ENCODE results near the gene TSHR.
"Not testable (repeated sequence)": the region's sequence is repeated elsewhere in the genome, so short reads cannot be mapped to it uniquely, and the experiment has no call there.

Gene TSHR

GRCh38 chr14:80944861-80945617 is 10.4 kb upstream of the TSHR start:
- Histone ChIP-seq H3K9me3 (no peaks in the 10 kb centered on the region), H3K36me3 (no peaks in the 10 kb centered on the region), H3K4me1 (peaks cover 0 to 12% (median 6%) of the 10 kb centered on the region in 4 donors), H3K27me3 (peaks cover 0 to 27% of the 10 kb centered on the region in 2 donors), H3K4me3 (no peak overlapping the region), H3K27ac (no peak overlapping the region)
- no peak for TF ChIP-seq CTCF (IDR thresholded peaks at IDR 0.05)
- intact Hi-C loops (cut with DNase I; ENCODE audit: low total_unique reads) = no loop called here
- no peak for DNase-seq

DNA sequence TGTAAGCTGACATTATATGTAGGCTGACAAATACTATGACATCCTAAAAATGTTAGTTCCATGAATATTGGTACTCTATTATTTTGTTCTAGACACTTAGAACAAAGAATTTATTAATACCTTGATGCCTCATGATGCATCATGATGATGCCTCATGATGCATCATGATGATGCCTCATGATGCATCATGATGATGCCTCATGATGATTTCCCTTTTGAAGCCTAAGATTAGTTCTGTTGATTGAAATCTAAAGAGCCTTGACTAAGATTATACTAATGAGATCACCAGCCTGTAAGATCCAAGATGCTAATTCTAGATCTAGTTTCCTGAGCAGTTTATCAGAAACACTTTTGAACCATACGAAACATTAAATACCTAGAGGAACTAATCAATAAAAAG is 9.2 kb upstream of the TSHR start:
- DNase-seq = no peak
- intact Hi-C loops (cut with DNase I; ENCODE audit: low total_unique reads) = no loop called here
- Histone ChIP-seq H3K27ac (no peak overlapping the region), H3K4me1 (peaks cover 0 to 7% (median 1%) of the 10 kb centered on the region in 4 donors), H3K9me3 (no peaks in the 10 kb centered on the region), H3K36me3 (no peaks in the 10 kb centered on the region), H3K27me3 (peaks cover 0 to 27% of the 10 kb centered on the region in 2 donors), H3K4me3 (no peak overlapping the region)
- no peak for TF ChIP-seq CTCF (IDR thresholded peaks at IDR 0.05)

DNA sequence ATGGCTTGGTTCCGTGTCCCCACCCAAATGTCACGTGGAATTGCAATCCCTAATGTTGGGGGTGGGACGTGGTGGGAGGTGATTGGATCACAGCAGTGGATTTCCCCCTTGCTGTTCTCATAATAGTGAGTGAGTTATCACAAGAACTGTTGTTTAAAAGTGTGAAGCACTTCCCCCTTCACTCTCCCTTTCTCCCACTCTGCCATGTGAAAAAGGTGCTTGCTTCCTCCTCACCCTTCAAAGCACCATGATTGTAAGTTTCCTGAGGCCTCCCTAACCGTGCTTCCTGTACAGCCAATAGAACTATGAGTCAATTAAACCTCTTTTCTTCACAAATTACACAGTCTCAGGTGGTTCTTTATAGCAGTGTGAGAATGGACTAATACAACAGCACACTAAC is 8.6 kb upstream of the TSHR start:
- TF ChIP-seq CTCF (IDR thresholded peaks at IDR 0.05) = no peak
- Histone ChIP-seq H3K4me3 (no peak overlapping the region), H3K9me3 (no peaks in the 10 kb centered on the region), H3K4me1 (peaks cover 0 to 4% (median 0%) of the 10 kb centered on the region in 4 donors), H3K27me3 (peaks cover 0 to 27% of the 10 kb centered on the region in 2 donors), H3K36me3 (no peaks in the 10 kb centered on the region), H3K27ac (no peak overlapping the region)
- intact Hi-C loops (cut with DNase I; ENCODE audit: low total_unique reads) = no loop called here
- DNase-seq = no peak

DNA sequence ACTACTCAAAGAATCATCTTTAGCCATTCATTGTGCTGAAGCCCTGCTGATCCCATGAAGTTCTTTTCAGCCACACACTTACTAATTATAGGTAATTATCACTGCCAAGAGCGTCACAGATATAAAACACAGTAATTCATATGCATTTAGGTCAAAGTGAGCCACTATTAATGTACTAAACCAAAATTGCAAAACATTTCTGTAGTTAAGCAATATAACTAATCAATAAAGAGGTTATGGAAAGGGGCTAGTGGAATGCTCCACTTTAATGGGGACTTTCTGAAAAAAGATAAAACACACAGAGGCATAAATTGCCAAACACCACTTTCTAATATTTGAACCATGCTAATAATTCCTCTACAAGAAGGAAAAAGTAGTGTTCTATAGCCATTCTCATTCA is 7.1 kb upstream of the TSHR start:
- Histone ChIP-seq H3K36me3 (no peaks in the 10 kb centered on the region), H3K27ac (no peak overlapping the region), H3K4me3 (no peak overlapping the region), H3K4me1 (no peaks in the 10 kb centered on the region), H3K27me3 (peaks cover 0 to 27% of the 10 kb centered on the region in 2 donors), H3K9me3 (no peaks in the 10 kb centered on the region)
- intact Hi-C loops (cut with DNase I; ENCODE audit: low total_unique reads) = no loop called here
- TF ChIP-seq CTCF (IDR thresholded peaks at IDR 0.05) = no peak
- DNase-seq = no peak

DNA sequence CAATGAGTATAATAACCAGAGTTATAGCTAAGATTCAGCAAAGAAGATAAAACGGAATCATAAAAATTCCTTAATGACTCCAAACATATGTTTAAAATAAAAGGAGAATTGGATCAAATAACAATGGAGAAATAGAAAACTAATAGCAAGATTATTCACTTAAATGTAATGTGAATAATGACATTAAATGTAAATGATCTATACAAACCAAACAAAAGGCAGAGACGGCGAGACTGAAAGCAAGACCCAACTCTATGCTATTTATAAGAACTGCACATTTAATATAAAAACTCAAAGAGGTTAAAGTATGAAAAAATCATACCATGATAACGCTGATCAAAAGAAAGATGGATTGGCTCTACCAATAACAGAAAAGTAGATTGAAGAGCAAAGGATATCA is 3.9 kb upstream of the TSHR start:
- intact Hi-C loops (cut with DNase I; ENCODE audit: low total_unique reads) = loop anchor here (5.0 kb wide), 1 partner anchor 36 kb away; no protein-coding TSS in a partner anchor
- Histone ChIP-seq H3K4me3 (no peak overlapping the region), H3K27ac (no peak overlapping the region), H3K36me3 (no peaks in the 10 kb centered on the region), H3K4me1 (peaks cover 0 to 8% (median 8%) of the 10 kb centered on the region in 4 donors), H3K9me3 (no peaks in the 10 kb centered on the region), H3K27me3 (peaks cover 0 to 22% of the 10 kb centered on the region in 2 donors)
- no peak for DNase-seq
- TF ChIP-seq CTCF (IDR thresholded peaks at IDR 0.05) = no peak

DNA sequence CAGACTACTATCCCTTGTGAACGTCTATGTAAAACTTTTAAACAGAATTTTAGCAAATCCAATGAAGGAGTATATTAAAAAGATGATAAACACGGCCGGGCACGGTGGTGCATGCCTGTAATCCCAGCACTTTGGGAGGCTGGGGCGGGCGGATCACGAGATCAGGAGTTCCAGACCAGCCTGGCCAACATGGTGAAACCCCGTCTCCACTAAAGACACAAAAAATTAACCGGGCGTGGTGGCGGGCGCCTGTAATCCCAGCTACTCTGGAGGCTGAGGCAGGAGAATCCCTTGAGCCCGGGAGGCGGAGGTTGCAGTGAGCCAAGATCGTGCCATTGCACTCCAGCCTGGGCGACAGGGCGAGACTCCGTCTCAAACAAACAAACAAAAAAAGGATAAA is 2.2 kb upstream of the TSHR start:
- not testable (repeated sequence) for H3K9me3 ChIP-seq, H3K4me3 ChIP-seq, H3K27ac ChIP-seq, DNase-seq, H3K36me3 ChIP-seq, H3K4me1 ChIP-seq
- intact Hi-C loops (cut with DNase I; ENCODE audit: low total_unique reads) = loop anchor here (5.0 kb wide), 1 partner anchor 34 kb away; no protein-coding TSS in a partner anchor
- H3K27me3 ChIP-seq = peaks cover 0 to 13% of the 10 kb centered on the region in 2 donors

Measured in tibial artery (tissue), 4 donors.